AG08395 (cell line): Measurements from ENCODE around the gene ATG7.
A peak's percentile ranks its signal among the peaks of the same experiment; 100 is the strongest.

ENCODE experiments used
- DNase-seq: peaks from one replicate; pipeline ENCODE4 v3.0.0; 2012; ENCODE audit warnings: mixed read lengths, low spot score

The ATG7 gene

DNA sequence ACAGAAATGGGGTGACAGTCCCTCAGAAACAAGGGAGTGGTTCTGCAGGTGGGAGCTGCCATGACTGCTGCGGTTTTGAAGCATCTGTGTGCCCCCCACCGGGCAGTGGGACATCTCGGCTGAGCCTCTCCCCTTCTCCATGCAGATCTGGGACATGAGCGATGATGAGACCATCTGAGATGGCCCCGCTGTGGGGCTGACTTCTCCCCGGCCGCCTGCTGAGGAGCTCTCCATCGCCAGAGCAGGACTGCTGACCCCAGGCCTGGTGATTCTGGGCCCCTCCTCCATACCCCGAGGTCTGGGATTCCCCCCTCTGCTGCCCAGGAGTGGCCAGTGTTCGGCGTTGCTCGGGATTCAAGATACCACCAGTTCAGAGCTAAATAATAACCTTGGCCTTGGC lies 282.5 kb downstream of the ATG7 start:
- DNase-seq = no peak

DNA sequence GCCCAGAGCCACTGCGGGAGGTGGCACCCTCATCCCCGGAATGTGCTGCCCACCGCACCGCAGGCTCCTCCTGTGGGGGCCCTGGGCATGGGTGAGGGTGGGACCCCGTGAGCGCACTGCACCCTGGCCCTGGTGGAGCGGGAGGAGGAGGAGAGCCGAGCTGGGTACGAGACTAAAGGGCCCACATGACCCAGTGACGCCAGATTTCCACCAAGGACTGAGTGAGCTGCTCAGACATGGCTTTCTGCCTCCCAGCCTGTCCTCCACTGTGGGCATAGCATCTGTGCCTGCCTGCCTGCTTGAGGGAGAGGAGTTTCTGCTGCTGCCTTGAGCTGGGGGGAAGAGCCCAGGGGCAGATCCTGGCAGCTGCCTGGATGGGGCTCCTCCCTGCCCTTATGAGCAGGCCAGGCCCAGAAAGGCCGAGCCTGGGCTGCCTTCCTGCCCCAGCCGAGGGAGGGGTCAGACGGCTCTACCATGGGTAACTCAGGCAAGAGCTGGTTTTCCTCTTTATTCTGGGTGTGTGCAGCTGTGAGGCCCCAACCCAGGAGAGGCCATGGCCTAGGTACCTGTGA lies 283.1 kb downstream of the ATG7 start:
- DNase-seq = no peak

DNA sequence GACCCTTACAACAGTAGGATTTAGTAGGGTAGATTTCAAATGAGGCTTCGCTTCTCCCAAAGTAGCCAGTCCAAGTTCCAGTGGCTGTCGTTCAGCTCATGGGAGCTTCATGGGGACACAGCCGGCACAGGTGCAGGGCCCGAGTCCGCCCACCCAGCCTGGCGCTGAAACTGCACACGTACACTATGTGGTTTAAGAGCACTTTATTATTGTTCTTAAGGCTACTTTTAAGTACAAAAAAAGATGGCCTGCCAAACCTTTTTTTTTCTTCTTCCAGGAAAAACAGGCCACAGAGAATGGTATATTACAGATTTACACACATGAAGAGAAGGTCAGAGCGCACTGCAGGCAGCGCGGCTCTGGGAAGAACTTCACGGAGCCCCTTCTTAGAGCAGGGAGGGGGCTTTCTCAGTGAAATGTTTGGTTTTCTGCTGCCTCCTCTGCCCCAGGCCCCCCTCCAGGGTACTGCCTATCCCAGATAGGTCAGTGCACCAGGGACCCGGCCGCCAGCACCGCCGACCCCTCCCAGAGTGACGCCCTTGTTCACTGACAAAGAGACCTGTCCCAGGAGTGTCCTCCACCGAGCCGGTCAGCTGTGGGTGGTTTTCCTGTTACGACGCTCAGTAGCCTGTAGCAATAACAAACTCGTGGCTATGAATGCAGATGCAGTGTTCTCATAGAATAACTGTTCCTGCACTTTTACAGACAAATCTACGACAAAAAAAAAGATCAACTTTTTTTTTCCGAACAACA lies 283.9 kb downstream of the ATG7 start:
- no peak for DNase-seq

DNA sequence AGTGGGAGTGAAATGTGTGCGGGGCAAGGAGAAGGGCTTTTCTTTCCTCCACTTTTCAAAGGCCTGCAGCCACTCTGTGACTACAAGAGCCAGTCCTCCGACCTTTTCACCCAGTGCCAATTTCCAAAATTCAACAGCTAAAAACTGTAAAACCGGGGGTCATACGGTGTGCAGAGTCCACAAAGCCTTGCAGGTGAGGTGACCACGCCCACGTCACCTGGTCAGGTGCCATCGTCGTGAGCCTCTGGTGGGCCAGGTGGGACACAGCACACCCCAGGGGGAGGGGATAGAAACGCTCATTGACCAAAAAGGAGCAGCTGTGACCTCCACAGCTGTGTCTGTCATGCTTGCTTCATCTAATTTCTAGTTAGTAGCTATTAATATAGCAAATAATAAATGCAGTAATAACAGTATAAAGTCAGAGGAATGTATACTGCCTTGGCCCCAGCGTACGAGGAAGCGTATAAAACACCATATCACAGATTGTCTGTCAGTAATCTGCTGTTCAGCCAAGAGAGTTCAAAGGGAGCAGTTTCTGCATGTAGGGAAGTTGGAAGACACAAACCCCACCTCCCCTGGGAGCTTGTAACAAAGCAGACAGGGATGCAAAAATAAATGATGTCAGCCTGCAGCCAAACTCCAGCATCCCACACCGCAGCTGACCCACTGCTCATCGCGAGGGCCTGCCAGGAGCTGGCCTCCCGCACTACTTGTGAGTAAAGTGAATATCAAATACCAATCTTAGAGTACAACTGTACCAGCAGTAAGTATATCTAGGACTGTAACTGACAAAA lies 284.9 kb downstream of the ATG7 start:
- DNase-seq = peak; percentile 78

DNA sequence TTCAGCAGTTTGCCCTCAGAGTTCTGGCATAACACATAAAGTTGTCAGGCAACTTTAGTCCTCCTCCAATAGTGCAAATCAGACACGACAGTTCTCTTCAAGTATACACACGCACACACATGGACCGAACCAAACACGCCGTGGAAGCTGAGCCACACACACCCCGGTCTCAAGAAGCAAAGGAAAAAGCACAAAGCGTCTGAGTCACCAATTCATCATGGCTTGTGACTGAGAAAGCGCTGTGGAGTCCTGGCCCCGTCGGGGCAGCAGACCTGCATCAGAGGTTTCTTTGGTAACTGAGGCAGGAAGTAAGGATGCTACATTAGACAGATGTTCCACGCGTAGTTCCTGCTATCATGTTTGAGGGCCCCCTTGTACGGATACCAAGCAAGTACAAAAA lies 285.8 kb downstream of the ATG7 start:
- peak; percentile 81 for DNase-seq

DNA sequence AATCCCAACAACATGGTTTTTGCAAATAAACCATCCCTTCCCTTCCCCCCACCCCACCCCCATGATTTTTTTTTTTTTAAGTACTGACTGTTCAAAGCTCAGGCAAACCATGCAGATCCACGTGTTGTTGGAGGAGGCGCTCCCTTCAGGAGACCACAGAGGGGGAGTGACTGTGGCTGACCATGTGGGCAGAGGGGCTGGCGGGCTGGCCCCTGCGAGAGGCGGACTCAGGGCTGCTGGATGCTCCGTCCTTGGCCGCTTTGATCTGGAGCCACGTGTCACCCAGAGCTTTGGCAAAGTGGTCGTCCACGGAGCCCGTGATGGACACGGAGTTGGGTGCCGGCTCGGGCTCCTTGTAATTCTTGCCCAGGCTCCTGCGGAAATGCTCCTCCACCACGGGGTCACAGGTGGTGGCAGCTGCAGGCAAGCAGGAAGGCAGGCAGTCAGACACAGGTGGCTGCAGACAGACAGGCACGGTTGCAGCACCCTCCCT lies 286.3 kb downstream of the ATG7 start:
- no peak for DNase-seq

DNA sequence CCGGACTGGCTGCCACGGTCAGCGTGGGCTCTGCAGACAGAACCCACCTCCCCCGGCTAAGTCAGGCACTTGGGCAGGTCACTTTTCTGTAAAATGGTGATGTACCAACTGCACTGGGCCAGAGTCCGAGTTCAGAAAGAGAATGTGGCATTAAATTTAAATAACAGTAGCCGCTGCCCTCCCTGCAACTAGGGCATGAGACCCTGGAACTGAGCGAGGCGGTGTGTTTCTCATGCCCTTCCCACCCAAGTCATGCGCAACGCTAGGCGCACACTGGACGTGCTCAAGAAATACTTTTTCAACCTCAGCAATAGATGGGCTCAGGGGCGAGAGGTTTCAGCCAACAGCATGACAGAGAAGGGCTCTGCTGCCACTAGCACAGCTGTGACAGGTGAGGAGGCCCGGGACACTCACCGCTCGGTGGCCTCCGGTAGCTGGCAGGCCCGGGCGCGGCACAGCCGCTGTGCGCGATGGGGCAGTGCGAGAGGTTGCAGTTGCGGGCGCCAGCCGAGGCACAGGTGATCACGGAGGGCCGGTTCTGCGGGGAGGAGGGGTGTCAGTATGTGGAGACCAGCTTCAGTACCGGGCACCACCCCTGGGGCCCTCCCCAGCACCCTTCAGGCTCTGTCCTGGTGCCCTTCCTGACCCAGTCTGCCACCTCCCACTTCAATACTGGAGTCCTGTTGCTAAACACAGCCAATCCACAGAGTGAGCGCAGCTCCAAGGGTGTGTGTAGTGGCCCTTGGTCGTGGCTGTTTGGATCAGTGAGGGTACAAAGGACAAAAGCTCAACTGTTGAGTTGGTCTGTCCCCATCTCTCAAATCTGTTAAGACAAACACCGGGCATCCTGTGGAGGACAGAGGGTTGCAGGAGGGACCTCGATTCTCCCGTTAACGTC lies 287.0 kb downstream of the ATG7 start:
- no peak for DNase-seq

DNA sequence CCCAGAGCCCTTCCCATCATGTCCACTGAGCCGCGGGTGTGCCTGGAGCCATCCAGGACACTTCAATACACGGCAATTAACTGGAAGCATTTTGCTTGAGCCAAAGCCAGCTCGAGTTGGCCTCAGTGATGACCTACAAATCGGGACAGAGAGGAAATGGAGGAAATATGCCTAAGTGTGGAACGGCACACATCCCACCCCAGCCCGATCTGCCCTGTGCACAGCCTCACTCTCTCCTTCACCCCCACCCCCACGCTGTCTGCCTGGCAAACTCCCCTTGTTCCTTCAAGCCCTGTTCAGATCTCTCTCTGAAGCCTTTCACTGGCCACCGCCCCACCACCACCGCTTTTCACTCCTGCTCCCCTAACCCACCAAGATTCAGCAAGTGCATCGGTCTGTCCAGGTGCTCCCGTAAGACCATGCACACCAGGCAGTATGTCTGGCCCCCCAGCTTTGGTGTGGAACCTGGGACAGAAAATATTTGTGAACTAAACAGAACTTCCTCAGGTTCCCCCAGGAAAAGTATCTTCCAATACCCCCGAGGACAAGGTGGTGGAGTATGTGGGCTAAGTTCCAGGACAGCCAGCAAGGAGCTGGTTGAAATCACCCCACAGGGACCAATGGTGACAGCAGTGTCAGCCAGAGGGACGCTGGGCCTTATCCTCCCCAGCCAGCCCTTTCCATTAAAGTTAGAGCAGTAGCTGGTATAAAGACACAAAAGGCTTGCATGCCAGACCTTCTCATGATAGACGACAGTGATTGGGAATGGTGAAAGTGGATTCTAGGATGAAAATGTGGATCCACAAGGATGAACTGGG lies 287.8 kb downstream of the ATG7 start:
- no peak for DNase-seq

DNA sequence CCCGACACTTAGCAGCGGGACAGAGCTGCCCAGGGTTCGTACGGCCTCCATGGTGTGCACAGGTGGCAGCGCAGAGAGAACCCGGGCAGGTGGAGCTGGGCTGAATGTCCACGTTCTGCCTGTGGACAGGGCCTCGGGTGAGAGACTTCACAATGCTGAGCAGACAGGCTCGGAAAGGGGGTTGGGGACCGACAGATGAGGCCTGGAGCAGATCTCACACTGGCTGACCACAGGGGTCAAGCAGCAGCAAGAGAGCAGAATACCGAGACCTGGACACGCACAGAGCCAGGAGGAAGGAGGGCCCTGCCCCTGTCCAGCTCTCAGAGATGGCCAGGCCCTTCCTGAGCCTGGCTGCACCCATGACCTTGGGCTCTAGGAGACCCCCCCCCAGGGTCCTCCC lies 288.5 kb downstream of the ATG7 start:
- DNase-seq = no peak

DNA sequence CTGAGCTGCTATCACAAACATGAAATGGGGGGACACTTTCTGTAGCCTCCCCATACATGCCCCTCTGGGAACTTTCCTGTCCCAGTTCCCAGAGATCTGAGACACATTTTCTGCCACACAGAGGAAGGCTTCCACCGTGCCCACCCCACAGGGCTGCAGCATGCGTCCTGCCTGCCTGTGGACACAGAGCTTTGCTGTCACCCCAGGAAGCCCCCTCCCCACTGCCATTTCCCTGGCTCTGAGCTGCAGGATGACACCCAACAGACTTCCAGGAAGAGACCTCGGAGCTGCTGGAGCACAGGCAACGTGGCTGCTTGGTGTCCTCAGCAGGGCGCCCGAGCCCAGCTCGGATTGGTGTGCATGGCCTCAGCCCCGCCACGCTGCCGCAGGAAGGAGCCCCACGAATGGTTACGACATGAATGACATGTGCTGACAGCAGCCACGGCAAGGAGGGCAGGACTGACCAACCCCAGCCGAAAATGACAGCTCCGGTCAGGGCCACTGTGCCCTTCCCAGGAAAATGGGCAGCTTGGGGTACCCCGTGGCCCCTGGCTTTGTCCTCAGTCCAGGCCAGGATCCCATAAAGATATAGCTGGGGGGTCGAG lies 290.2 kb downstream of the ATG7 start:
- DNase-seq = no peak

DNA sequence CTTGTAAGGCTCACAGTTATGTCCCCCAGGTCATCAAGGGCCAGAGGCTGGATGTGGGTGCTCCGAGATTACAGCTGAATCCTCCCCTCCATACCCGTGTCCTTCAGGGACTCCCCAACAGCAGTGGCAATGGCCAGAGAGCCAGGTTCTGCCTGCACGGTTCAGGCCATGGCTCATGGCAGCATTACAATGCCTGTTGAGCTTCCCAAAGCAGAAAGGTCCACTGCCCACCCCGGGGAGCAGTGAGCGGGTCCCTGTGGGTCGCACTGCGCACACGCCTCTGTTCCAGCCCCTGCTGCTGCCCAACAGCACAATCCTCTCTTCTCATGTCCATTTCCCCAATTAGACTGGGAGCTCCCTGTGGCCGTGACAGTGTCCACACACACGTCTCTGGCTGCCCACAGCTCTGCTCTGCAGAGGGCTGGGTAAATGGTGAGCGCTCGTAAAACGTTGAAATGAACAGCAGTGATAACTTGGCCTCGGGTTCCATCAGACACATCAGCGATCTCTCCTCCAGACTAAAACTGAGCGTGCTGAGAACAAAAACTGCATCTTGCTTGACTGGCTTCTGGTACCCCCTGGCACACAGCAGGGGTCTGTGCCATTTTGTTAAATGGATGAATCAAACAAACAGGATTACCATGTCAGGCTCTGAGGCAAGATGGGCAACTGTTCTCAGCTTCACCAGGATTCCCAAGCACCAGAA lies 291.1 kb downstream of the ATG7 start:
- no peak for DNase-seq

DNA sequence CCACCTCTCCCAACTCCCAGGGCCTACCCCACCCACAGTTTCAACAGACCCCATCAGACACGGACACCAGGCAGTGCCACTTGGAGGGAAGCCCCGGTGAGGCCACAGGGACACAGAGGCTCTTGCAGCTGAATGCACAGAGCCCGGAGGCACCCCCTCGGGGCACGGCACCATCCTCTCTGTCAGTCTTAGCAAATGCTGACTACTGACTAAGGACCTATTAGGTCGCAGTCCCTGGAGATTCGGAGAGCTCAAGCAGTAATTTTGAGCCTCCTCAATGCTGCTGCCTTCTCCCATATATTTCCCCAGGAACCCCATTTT lies 291.6 kb downstream of the ATG7 start:
- no peak for DNase-seq

DNA sequence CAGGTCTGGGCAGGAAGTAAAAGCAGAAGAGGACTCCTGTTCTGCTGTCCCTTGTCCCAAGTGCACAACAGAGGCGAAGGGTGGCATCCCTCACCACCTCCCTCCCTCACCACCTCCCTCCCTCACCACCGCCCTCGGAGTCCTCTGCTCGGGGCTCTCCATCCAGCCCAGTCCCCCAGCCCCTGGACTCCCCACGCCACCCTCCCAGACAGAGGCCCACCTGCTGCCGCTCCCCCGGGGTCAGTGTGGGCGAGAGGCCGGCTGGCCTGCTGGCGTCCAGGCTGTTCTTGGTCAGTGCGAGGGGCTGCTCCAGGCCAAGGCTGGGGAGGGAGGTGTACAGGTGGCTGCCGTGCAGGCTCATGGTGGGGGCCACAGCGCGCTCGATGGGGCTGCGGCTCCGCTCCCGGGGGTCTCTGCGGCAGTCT lies 292.4 kb downstream of the ATG7 start:
- no peak for DNase-seq

DNA sequence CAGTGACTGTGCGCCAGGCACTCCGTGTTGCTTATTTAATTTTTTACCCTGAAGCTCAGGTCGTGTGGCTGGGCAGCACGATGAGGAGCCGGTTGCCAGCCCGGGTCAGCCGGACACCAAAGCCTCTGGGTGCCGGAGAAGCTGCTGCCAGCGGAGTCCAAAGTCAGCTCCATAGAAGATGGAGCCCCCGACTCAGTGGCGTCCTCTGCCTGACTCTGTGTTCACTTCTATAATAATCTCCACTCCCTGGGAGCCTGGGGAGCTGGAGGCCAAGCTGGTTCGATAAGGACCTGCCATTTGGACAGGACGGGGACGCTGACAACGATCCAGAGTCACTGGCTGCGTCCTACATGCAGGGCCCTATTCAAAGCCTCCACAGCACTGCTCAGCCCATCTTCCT lies 292.9 kb downstream of the ATG7 start:
- DNase-seq = no peak

DNA sequence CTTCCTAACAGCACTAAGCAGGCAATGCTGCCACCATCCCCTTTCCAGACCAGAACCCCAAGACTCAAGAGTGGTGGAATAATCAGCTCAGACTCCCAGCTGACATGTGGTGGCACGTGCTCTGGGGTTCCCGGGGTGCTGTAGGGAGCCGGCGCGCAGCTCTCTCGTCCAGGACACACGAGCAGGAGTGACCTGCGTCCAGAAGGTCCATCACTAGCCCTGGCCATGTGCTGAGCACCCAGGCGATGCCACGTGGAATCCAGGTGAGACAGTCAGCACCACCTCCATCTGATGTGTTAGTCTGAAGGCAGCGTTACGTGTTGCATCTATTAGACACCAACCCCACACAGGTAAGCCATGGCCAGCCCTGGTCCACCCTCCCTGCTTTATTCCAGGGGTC lies 293.3 kb downstream of the ATG7 start:
- no peak for DNase-seq

DNA sequence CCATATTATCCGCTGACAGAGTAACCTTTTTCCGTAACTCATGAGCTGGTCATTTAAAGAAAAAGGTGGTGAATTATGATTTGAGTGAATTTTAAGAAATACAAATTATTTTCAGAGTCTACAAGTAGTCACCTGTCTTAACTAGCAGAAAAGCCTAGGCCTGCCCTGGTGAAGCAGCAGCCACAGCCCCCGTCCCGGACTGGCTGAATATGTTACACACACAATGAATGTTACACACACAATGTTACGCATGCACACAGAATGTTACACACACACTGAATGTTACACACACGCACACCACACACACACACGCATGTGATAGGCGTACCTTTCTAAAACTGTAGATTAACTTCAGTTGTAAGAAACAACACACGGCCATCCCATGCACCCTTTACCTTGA lies 293.7 kb downstream of the ATG7 start:
- DNase-seq = no peak

DNA sequence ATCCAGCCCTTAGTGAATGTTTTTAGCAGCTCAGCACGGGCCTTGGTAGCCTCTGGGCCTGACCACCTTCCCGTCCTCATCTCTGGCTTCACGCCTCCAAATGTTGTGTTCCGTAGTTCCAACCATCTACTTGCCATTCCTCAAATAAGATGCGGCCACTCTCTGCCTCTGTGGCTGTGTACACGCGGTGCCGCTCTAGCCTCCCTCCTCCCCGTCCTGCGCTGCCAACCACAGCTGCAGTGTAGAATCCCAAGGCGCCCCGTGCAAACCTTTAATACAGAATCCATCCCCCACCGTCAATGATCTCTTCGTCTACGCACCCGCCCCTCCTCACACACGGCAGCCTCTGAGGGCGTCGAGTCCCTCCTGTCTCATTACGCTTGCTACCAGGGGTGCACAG lies 294.3 kb downstream of the ATG7 start:
- no peak for DNase-seq

DNA sequence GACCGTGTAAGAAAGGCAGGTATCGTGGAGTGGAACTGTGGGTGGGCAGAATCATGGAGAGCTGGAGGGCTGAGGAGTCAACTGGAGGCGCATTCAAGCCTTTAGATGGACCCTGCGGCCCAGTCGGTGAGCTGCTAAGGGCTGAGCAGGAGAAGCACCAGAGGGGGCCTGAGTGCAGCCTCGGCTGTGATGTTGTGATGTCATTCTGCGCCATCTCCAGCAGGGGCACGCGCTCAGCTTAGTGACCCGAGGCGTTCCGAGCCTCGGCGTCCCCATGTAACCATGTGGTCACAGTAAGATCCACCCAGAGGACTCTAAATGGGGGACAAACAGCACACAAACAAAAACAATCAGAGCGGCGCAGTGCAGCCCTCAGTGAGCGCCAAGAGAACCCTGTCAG lies 294.7 kb downstream of the ATG7 start:
- DNase-seq = no peak

DNA sequence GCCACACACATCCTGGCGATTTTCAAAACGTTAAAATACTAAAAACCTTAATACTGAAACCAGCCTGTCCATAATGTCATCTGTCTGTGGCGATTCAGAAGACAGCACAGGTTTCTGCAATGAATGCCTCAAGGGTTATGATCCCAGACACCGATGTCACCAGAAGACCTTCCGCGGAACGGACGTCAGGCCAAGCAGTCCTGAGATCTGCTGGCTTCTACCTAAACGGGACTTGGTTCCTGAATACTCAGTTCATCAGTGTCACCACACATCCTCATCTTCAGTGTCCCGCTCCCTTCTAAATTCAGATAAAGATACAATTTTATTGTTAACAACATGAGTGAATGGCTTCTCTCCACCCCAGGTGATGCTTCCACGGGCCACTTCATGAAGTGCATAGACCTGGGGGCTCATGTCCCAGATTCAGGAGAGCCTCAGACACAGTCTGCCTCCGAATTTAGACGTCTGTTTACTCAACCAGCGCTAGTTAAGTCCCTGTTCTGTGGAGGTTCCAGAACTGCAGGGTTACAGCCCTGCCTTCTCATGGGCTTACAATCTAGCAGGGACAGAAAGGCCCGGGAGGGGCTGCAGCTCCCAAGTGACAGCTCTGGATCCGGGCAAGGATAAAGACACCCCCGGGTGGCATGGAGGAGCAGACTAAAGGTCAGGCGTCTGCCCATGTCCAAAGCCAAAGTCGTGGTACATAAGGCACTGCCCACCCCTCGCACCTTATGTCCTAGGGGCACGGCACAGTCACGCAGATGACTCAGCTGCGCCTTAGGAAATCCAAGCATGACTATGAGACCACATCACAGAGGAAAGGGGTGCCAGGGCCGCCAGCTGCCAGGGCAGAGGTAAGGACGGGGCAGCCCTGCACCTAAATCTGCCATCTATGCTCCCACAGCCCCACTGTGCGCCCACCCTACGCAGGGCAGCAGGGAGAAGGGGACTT lies 295.6 kb downstream of the ATG7 start:
- DNase-seq = peak; percentile 86
